Adrenal gland (tissue), 12 donors: ENCODE data around the gene MSMO1. TPM values are rescaled to one million over a fixed set of nuclear protein-coding genes. Genes with fewer than 3 reads are reported as not detected.
A peak's percentile ranks its signal among the peaks of the same experiment; 100 is the strongest.

Experiments used
- DNase-seq, 7 donors: peaks; one replicate each; pipeline ENCODE4 v3.0.0-alpha.2; 2019 to 2020
- H3K27ac ChIP-seq, 5 donors: fragments of 200-600 bp; sonication (generic) in 4 of 5; 1 replicate in 3 of 5; 2 replicates in 2 of 5; pipeline versions ENCODE4 v1.5.1 to v1.8.0; 2016 to 2020; ENCODE audit warnings: mild to moderate bottlenecking in 1 of 5
- H3K27me3 ChIP-seq: fragments of 200-600 bp; 2 replicates; pipeline ENCODE4 v1.8.0; 2021
- H3K36me3 ChIP-seq, 2 donors: fragments of 200-600 bp; replicated peaks in 1 of 2; 1 replicate in 1 of 2; 2 replicates in 1 of 2; pipeline versions ENCODE4 v1.5.1 to v1.8.0; 2018 to 2022
- H3K4me1 ChIP-seq, 2 donors: fragments of 200-600 bp; replicated peaks in 1 of 2; 1 replicate in 1 of 2; 2 replicates in 1 of 2; pipeline versions ENCODE4 v1.5.1 to v1.8.0; 2018 to 2021
- H3K4me3 ChIP-seq, 4 donors: fragments of 200-600 bp; sonication (generic) in 3 of 4; one replicate each; pipeline ENCODE4 v1.5.1; 2016 to 2018
- H3K9me3 ChIP-seq, 3 donors: fragments of 200-600 bp; sonication (generic) in 1 of 3; replicated peaks in 1 of 3; 1 replicate in 2 of 3; 2 replicates in 1 of 3; pipeline versions ENCODE4 v1.5.1 to v1.8.0; 2016 to 2021
- POLR2A ChIP-seq, 2 donors: fragments of 450-650 bp; IDR thresholded peaks; one replicate each; pipeline ENCODE4 v1.6.1; 2017; ENCODE audit warnings: antibody characterized with exemption in 2 of 2, mild to moderate bottlenecking in 2 of 2, moderate library complexity in 1 of 2
- WGBS, 4 donors: extraction: QIAGEN DNeasy Blood & Tissue Kit in 2 of 4; methylation state at CpG; one replicate each; pipeline versions ENCODE4 v1.1.5 to v1.1.7; 2013 to 2017; 5-methylcytosine and 5-hydroxymethylcytosine counted together
- intact Hi-C, 2 donors: fragments of 100-400 bp; cut with DNase I; formaldehyde crosslinking; loops; one replicate each; pipeline versions ENCODE4 v1.14.1 to v1.15.0; 2022 to 2023
- polyA plus RNA-seq, 3 donors: library from polyadenylated mRNA; stranded (reverse); fragments of 200-250 nt in 2 of 3; fragments of 350-450 nt in 1 of 3; fragmentation: Illumina TruSeq in 1 of 3; extraction: RNeasy Lipid Tissue Mini Kit (QIAGEN cat#74804) in 1 of 3; gene quantifications; one replicate each; pipeline ENCODE4 v1.2.3, GENCODE V29; 2013 to 2014
- total RNA-seq, 9 donors: library from RNA; depleted of rRNA in 4 of 9; stranded (reverse); fragments of >200 nt in 4 of 9; fragments of 120-200 nt in 1 of 9; fragmentation: NEBNext Ultra II Directional in 1 of 9; extraction: Animal tissue kit (Norgen Biotek cat#: 25700) in 1 of 9; gene quantifications; one replicate each; pipeline versions ENCODE4 v1.1.0 to v1.2.4, GENCODE V29; 2013 to 2023
- TF ChIP-seq, protein P1 (sequence below), 6 experiments: fragments of 450-650 bp in 4 of 6; fragments of 200-600 bp in 2 of 6; sonication (generic) in 1 of 6; IDR thresholded peaks; 1 replicate in 5 of 6; 2 replicates in 1 of 6; pipeline versions ENCODE4 v1.5.1 to v1.8.0; 2016 to 2021; ENCODE audit warnings: antibody characterized with exemption in 6 of 6, mild to moderate bottlenecking in 2 of 6, moderate library complexity in 1 of 6
- donor health status: healthy with polysubstance abuse.
- donor health status: Bipolar disorder and iron deficiency.
- donor health status: DM: yes; HTN: yes; CAD: no.
- donor health status: DM: no; HTN: no; CAD: no.
- donor health status: DM: no; HTN: no; CAD: no.
- donor health status: DM: yes; HTN: yes; CAD: no.

Gene MSMO1
- total and polyA plus RNA-seq, 12 donors, result 9.3 to 2,076 (median 56.6) TPM

DNA sequence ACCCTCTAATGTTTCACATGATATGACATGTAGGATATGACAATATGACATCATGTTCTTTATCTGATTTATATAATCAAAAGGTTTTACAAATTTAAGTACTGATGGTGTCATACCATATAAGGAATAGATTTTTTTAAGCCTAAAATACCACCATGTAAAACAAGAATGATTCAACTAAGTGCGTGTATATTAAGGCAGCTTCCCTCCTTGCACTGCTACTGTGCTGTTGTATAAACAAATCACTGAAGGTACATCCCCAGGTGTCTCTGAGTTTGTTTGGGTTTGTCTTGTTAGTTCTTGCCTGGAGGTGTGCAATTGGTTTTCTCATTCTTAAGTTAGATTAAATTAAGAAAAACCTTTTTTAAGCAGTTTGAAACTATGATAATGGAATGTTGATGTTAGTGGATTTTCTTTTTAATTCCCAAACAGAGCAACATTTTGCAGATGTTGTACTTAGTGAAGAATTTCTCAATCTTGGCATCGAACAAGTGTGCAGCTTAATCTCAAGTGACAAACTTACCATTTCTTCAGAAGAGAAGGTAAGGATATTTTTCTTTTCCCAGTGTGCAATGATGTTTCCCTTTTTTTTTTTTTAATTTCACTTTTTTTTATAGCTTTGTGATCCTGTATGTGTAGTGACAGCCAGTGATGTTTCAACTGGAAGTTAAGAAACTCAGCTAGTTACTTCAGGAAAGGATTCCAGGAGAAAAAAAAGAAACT is 33.4 kb upstream of the MSMO1 start:
- Histone ChIP-seq H3K4me3 (no peak overlapping the region), H3K9me3 (no peaks in the 10 kb centered on the region), H3K36me3 (peaks cover 0 to 10% of the 10 kb centered on the region in 2 donors), H3K27me3 (no peaks in the 10 kb centered on the region), H3K27ac (no peak overlapping the region), H3K4me1 (peaks cover 0 to 1% of the 10 kb centered on the region in 2 donors)
- TF ChIP-seq POLR2A (IDR thresholded peaks at IDR 0.05), result no peak
- TF ChIP-seq, protein P1, sequence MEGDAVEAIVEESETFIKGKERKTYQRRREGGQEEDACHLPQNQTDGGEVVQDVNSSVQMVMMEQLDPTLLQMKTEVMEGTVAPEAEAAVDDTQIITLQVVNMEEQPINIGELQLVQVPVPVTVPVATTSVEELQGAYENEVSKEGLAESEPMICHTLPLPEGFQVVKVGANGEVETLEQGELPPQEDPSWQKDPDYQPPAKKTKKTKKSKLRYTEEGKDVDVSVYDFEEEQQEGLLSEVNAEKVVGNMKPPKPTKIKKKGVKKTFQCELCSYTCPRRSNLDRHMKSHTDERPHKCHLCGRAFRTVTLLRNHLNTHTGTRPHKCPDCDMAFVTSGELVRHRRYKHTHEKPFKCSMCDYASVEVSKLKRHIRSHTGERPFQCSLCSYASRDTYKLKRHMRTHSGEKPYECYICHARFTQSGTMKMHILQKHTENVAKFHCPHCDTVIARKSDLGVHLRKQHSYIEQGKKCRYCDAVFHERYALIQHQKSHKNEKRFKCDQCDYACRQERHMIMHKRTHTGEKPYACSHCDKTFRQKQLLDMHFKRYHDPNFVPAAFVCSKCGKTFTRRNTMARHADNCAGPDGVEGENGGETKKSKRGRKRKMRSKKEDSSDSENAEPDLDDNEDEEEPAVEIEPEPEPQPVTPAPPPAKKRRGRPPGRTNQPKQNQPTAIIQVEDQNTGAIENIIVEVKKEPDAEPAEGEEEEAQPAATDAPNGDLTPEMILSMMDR (IDR thresholded peaks at IDR 0.05), result no peak
- no peak for DNase-seq
- WGBS, 4 donors, result 78 to 88% (median 81%) methylated on average over 2 of the region's 2 CpGs
- intact Hi-C loops, result no loop called here

DNA sequence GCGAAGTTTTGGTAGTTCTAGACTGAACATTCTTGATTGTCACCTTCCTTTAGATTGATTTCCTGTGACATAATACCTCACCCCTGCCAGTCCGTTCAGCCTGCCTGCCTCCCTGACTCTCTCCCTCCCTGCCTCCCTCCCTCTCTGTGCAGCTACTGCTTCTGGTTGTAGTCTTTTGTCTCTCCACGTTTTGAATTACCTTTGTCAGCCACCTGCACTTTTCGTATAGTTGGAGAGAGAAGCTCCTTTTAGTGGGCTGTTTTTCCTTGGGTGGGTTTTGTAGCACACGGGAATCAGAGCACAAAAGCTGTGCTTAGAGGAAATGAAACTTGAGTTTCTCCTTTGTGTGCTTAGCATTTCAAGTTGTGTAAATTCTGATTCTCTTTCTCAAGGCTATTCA is 32.6 kb upstream of the MSMO1 start:
- DNase-seq, result no peak
- no peak overlapping the region for H3K27ac ChIP-seq
- no peaks in the 10 kb centered on the region for H3K4me1 ChIP-seq
- peaks cover 0 to 10% of the 10 kb centered on the region in 2 donors for H3K36me3 ChIP-seq
- 50 to 63% (median 53%) methylated on average over 5 of the region's 5 CpGs for WGBS, 4 donors
- TF ChIP-seq, protein P1 (IDR thresholded peaks at IDR 0.05), result no peak
- intact Hi-C loops, result no loop called here
- no peaks in the 10 kb centered on the region for H3K9me3 ChIP-seq
- no peak overlapping the region for H3K4me3 ChIP-seq
- H3K27me3 ChIP-seq, result no peaks in the 10 kb centered on the region

DNA sequence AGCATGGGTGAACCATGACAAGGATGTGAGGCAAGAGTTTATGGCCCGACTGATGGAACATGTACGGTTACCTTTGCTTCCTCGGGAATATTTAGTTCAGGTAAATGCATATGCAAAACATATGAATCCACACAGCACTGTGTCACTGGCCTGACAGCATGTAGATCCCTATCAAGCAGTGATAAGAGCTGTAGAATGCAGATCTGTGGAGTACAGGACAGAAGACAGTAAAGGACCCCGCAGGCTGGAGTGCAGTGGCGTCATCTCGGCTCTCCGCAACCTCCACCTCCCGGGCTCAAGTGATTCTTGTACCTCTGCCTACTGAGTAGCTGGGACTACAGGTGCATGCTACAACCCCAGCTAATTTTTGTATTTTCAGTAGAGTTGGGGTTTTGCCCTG is 29.8 kb upstream of the MSMO1 start:
- H3K27me3 ChIP-seq, result no peaks in the 10 kb centered on the region
- H3K4me1 ChIP-seq, result peaks cover 0 to 15% of the 10 kb centered on the region in 2 donors
- H3K9me3 ChIP-seq, result no peaks in the 10 kb centered on the region
- TF ChIP-seq, protein P1 (IDR thresholded peaks at IDR 0.05), result no peak
- no peak for TF ChIP-seq POLR2A (IDR thresholded peaks at IDR 0.05)
- 95 to 100% (median 97%) methylated on average over 8 of the region's 8 CpGs for WGBS, 4 donors
- H3K36me3 ChIP-seq, result peaks cover 0 to 10% of the 10 kb centered on the region in 2 donors
- no peak overlapping the region for H3K4me3 ChIP-seq
- no peak overlapping the region for H3K27ac ChIP-seq
- intact Hi-C loops, result no loop called here
- DNase-seq, result no peak

DNA sequence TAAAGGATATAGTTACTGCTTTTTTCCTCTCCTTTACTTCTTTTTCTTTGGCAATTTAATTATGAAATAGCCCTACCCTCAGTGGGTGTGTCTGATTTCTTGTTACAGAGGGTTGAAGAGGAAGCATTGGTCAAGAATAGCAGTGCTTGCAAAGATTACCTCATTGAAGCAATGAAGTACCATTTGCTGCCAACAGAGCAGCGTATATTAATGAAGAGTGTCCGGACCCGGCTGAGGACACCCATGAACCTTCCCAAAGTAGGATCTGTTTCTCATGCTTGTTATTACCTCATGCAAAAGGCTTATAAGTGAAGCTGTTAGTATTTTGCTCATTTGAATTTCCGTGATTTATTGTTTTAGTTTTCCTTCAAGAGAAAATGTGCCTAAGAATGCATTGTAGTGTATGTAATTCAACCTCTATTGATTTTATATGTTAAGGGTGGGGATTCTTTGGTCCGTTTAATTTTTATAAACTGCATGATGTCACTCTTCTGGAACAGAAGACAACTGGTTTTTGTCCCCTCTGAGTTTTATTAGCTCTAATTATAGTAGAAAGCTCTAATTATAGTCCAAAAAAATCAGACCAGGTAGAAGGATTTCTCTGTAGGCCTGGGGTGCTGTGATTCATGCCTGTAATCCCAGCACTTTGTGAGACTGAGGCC is 27.9 kb upstream of the MSMO1 start:
- TF ChIP-seq POLR2A (IDR thresholded peaks at IDR 0.05), result no peak
- TF ChIP-seq, protein P1 (IDR thresholded peaks at IDR 0.05), result peak in 1 of 6 experiments; percentile 19
- 78 to 92% (median 88%) methylated on average over 5 of the region's 5 CpGs for WGBS, 4 donors
- peaks cover 0 to 10% of the 10 kb centered on the region in 2 donors for H3K36me3 ChIP-seq
- no peak overlapping the region for H3K4me3 ChIP-seq
- intact Hi-C loops, result no loop called here
- no peaks in the 10 kb centered on the region for H3K9me3 ChIP-seq
- DNase-seq, result no peak
- no peak overlapping the region for H3K27ac ChIP-seq
- H3K4me1 ChIP-seq, result peaks cover 0 to 15% of the 10 kb centered on the region in 2 donors
- H3K27me3 ChIP-seq, result no peaks in the 10 kb centered on the region
